HK-2 (cell line): Measurements from ENCODE around the gene PBRM1.

Experiments
- DNase-seq: peaks from one replicate; pipeline ENCODE4 v3.0.0-alpha.2; 2018; ENCODE audit not compliant: unreplicated experiment

Gene PBRM1

DNA sequence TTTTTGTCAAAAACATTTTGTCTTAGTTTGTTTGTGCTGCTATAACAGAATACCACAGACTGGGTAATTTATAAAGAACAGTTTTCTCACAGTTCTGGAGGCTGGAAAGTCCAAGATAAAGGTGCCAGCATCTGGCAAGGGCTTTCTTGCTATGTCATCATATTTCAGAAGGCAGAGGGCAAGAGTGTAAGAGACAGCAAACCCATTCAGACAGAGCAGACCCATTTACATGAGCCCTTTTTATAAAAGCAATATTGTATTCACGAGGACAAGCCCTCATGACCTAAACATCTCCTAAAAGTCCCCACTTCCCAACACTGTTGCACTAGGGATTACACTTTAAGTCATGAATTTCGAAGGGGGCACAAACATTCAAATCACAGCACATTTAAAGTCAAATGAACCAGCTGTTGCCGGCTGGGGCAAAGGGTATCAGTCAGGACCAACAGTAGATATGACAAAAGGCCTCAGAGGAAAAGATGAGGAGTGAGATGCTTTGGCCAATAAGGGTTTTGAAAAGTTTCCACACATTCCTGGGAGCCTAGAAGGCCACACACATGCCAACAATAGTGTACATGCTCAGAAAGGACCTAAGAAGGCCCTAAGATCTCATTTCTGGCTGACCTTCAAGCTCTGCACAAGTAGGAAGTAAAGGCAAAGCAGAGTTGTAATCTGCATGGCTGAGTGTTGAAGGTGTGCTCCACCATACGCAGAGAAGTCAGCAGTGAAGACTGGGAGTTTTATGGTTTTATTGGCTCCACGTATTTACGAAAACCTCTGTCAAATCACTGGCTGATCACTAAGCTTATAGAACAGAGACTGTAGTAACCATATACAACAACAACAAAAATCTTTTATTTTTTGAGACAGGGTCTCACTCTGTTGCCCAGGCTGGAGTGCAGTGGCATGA, 111.4 kb downstream of the PBRM1 start:
- DNase-seq, result no peak

DNA sequence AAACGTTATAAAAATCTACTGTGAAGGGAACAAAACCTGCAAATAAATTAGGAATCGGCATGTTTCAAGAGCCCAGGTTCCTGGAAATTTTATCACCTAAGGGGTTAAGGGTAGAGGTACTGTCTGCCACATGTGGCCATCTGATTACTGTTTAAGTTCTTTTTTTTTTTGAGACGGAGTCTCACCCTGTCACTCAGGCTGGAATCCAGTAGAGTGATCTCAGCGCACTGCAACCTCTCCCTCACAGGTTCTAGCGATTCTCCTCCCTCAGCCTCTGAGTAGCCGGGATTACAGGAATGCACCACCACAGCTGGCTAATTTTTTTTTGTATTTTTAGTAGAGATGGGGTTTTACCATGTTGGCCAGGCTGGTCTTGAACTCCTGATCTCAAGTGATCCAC, 113.5 kb downstream of the PBRM1 start:
- DNase-seq, result no peak

DNA sequence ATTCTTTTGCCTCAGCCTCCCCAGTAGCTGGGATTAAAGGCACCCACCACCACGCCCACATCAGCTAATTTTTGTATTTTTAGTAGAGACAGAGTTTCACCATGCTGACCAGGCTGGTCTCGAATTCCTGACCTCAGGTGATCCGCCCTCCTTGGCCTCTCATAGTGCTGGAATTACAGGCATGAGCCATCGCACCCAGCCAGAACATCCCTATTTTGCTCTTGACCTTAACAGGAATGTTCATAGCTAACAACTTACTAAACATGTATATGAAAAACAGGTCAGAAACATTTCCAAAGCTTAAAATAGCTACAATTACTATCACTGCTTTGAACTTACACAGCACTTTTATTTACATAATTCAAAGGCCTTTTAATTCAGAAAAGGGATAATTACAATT, 115.6 kb downstream of the PBRM1 start:
- DNase-seq, result no peak

- no peak for DNase-seq
These were observed 117.6 kb downstream of the PBRM1 start for GRCh38 chr3:52568069-52568468.

GRCh38 chr3:52563984-52564383, 121.7 kb downstream of the PBRM1 start:
- no peak for DNase-seq

DNA sequence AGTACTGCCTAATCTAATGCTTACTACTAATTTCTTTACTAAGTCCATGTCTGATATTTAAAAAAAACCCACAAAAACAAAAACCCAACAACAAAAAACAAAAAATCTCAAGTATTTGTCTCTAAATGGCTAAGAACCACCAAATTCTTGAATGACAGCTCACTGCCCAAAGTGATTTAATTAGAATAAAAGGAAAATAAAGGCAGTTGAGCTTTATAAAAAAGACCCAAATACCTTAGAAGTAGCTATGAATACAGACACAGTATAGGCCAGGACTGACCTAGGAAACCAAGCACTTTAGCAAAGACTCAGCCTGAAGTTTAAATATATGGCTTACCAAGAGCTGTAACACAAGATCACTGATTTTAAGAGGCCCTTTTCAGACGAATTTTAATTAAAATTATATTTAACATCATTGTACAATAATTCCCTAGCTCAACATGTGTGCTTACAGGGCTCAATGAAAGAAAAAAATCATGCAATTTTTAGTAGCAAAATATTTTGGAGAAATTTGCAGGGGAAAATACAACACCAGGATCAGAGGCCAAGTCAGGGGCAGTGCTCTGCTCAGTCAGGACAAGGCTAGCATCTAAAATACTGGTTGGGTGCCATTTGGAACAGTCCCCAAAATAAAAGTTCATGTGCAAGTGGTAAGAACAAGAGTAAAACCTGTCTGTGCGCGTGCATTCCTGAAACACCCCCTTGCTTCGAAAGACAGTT, 124.5 kb downstream of the PBRM1 start:
- DNase-seq, result no peak

- no peak for DNase-seq
These were observed 127.3 kb downstream of the PBRM1 start for GRCh38 chr3:52558436-52558835.

GRCh38 chr3:52557011-52557960, 128.4 kb downstream of the PBRM1 start:
- DNase-seq, result no peak

DNA sequence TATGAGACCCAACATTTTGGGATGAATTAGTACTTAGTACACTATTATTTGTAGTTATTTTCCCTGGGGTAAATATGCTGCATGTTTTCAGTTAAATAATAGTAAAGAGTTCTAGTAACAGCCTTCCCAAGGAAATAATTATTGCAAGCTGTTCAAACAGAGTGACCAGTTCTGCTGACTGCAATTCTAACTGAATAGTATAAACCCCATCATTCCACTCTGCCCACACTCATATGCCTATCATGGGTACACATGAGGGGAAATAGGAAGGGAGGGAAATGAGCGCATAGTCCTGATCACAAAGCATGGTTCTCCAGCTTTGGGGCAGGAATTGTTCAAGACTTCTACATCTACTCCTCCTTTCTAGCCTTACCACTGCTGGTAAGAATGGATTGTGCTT, 130.7 kb downstream of the PBRM1 start:
- no peak for DNase-seq

DNA sequence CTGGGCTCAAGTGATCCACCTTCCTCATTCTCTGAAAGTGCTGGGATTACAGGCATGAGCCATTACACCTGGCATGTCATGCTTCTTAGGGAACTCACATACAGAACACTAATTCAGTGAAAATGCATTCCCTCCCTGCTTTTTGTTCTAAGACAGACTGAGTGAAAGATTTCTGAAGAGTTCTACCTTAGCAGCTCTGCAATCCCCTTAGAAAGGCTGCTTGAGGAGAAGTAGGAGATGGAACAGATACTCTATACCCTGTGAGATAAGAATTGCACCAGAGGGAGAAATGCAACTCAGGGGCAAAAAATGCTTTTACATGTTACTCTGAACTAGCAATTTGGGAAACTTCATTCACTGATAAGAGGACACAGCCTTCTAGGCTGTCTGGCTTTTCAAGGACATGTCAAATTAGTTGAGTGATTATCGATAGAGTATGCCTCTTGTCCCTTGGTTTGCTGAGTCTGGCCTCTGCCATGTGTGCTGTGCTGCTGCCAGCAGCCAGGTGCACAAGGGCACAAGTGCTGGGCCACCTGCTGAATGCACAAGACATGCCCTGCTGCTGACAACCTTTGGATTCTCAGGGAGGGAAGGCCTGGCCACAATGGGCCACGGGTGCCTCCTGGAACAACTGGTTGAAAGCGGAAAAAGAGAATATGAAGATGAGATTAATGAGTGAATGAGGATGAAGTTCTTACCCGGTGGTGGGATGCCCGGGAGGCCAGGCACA, 131.5 kb downstream of the PBRM1 start:
- no peak for DNase-seq

GRCh38 chr3:52552089-52552488, 133.6 kb downstream of the PBRM1 start:
- peak; percentile 25 for DNase-seq

GRCh38 chr3:52551118-52551517, 134.6 kb downstream of the PBRM1 start:
- DNase-seq, result no peak

DNA sequence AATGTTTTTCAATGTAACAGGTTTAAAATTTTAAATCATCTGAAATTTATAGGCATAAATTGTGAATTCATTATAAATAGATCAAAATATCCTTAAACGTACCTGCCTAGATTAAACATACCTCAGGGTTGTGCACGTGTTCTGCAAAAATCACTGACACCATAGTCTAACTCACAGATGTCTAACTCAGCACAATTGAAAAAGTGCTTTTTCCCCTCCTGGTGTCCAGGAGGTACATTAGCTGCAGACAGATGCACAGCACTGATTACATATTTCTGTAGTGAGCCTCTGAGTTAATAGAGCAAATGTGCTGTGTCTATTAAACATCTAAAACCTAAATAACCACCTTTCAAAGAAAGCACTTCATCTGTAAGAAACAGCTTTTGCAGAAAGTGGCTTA, 138.6 kb downstream of the PBRM1 start:
- DNase-seq, result no peak

GRCh38 chr3:52546111-52546901, 139.4 kb downstream of the PBRM1 start:
- DNase-seq, result no peak

- DNase-seq, result no peak
These were observed 140.8 kb downstream of the PBRM1 start for GRCh38 chr3:52544937-52545336.

GRCh38 chr3:52541050-52541449, 144.7 kb downstream of the PBRM1 start:
- no peak for DNase-seq

- no peak for DNase-seq
These were observed 146.6 kb downstream of the PBRM1 start for GRCh38 chr3:52539010-52539653.

DNA sequence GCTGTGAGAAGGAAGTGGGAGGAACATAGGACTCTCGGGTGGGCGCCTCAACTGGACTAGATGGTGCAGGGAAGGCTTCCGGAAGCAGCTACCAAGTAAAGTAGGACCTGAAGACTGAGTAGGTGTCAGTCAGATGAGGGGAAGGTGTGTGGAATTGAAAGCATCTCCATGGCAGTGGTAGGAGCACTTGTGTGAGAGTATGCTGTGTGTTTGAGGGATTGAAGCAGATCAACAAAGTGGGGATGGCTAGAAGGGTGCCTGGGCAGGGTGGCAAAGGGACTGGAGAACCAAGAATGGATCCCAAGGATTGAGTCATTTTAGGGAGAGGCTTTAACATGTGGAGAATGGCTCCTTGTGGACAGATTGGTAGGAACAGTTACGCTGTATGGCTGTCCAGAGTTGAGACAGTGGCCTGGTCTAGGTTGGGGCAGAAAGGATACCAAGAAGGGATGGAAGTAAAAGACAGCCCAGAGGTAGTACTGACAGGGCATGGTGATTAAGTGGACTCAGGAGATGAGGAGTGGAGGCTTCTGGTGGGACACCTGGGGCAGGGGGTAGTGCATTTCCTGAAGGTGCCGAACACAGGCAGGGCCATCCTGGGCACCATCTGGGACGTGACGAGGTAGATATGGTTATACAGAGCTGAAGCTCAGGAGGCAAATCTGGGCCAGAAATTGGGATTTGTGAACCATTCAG, 147.8 kb downstream of the PBRM1 start:
- DNase-seq, result no peak

- no peak for DNase-seq
These were observed 148.5 kb downstream of the PBRM1 start for GRCh38 chr3:52537165-52537620.
